A549 treated with AZD9567 at 1 μM for 4 hours (cell line): ENCODE measurements around the gene RGL2. TPM values are rescaled to one million over a fixed set of nuclear protein-coding genes. Genes with fewer than 3 reads are reported as not detected.

ENCODE experiments used
- total RNA-seq: library from RNA; stranded (reverse); fragments of 200-300 nt; extraction: Qiagen RNA extraction; gene quantifications from 5 replicates; pipeline ENCODE4 v1.2.3, GENCODE V29; 2022; ENCODE audit not compliant: insufficient read depth

Gene RGL2
- total RNA-seq: 11.4 to 13.9 TPM (median 11.8 TPM) in 5 replicates

DNA sequence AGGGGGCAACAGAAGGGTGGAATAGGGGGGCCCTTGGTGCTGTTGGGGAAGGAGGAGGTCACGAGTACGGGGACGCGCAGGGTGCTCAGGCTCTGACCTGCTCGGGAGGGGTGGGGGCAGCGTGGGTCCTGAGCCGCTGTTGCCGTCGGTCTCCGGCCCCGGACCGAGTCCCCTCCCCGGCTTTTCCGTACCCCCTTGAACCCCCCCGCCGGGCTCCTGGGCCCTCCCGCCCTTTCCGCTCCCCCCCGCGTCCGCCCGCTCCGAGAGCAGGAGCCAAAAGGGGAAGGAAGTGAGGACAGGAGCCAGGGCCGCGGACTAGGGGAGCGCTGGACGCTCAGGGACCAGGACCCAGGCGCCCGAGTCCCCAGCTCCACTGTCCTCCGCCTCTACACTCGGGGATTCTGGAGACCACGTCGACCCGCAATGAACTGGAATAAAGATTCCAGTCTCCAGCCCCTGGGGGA is at the start of gene RGL2:
Gene RGL2, minus strand, starts transcription at position 170 of the 464 bp plus-strand sequence. CDS start 332 bp downstream, outside the sequence.

DNA sequence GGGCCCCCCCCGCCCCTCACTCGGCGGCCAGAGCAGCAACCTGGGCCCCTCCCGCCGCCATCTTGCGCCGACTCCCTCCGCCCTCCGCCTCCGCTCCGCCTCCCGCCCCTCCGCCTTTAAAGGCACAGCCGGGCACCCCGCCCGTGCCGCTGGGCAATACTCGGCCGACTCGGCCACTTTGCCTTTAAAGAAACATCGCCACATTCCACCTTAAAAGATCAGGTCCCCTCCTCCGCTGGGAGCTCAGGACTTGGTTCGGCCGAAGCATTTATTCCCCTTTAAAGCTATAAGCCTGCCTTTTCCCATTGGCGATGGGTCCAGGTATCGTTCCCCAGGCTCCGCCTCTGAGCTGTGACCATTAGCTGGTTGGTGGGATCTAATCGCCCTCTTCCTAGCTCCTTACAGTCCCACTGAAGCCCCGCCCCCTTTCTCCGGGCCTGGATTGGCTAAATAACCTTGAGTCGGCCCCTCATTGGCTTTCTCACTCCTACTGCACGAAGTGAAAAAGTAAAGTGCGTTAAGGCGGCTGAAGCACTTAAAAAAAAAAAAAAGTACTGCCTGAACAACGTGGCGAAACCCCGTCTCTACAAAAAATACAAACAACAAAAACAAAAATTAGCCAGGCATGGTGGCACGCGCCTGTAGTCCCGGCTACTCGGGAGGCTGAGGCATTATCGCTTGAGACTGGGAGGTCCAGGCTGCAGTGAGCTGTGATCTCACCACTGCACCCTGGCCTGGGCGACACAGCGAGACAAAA is 19.1 kb upstream of the RGL2 start, which contains the start of gene ZBTB22:
Gene ZBTB22, minus strand, starts transcription at position 76 of the 757 bp plus-strand sequence. CDS start 828 bp downstream, outside the sequence.

GRCh38 chr6:33313709-33314514 is 15.2 kb upstream of the RGL2 start, which contains the start of gene TAPBP:
Gene TAPBP (minus strand): TSS chr6:33314078. CDS start chr6:33314041, 37 bp downstream.

GRCh38 chr6:33288921-33289783 is 9.6 kb downstream of the RGL2 start, which contains the start of the genes PFDN6 and WDR46:
Gene PFDN6 (plus strand): TSS chr6:33289601. CDS start chr6:33289857, 256 bp downstream.
Gene WDR46 (minus strand): TSS chr6:33289239. CDS start chr6:33289170, 69 bp downstream.

DNA sequence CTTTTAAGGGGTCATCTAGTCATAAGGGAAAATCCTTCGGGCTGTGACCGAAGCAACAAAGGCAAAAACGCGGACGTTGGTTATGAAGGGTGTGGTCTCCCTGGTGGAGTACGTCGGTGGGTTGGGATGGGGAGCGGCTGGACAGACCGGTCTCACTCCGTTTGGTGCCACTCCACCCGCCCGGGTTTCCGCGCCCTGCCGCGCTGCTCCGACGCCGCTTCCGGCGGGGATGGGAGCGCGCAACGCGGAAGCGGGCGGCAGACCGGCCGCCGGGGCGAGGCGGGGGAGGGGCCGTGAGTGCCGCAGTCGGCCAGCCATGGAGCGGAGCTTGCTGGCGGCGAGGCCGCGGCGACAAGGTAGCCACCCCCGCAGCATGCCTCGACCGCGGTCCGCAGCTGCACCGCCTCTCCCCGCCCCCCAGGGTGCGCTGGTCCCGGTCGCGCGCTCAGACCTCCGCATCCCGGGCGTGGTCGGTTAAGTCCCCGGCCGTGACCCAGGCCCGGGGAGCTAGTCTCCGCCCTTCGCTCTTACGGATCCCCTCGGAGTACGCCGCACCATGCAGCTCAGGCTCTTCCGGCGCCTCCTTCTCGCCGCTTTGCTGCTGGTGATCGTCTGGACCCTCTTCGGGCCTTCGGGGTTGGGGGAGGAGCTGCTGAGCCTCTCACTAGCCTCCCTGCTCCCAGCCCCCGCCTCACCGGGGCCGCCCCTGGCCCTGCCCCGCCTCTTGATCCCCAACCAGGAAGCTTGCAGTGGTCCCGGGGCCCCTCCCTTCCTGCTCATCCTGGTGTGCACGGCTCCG is 21.7 kb downstream of the RGL2 start, which contains the start of gene B3GALT4:
Gene B3GALT4, plus strand, starts transcription at position 260 of the 799 bp plus-strand sequence. Its CDS starts 297 bp downstream, at position 557.

DNA sequence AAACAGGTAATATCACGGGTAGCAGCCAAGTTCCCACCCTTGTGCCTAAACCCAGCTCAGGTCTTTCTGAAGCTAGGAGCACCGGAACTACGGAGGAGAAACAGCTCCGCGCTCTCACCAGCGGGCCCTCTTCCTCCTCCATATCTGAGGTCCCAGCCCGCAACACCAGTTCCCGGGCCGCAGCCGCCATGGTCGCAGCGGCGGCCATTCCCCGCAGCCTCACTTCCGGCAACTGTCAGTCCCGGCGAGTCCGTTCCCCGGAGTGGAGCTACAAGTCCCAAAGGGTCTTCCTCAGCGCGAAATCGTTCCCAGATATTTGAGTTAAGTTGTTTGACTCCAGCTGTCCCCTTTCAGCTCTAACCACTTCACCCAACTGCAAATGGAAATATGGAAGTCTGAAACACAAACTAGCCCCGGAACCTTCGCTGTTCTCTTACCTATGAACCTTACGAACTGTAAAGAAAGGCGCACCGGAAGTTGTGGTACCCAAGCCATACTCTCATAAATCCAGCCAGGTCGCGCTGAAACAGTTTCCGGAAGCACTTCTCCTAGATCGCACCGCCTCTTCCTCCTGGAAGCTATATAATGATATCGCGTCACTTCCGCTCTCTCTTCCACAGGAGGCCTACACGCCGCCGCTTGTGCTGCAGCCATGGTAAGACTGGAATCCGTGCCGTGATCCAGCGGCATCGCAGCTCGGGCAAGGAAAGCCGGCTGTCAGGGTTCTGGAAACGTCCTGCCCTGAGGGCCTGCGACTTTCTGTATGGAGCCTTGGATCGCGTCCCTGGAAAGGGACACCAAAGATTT is 27.1 kb downstream of the RGL2 start, which contains the start of the genes RPS18 and VPS52:
Gene RPS18, plus strand, starts transcription at position 608 of the 807 bp plus-strand sequence. Its CDS starts 45 bp downstream, at position 653.
Gene VPS52, minus strand, starts transcription at position 409 of the 807 bp plus-strand sequence. Its CDS starts 201 bp downstream, at position 208.

Other genes with a start within 250 kb of the RGL2 start
- gene HLA-DPA1, start 225.3 kb downstream of the RGL2 start, total RNA-seq: not detected in 5 replicates
- not detected in 5 replicates for gene HLA-DPB1, start 223.0 kb downstream of the RGL2 start, total RNA-seq
- 0.89 to 1.1 TPM (median 0.94 TPM) in 4 of 5 replicates, not detected in the other for gene COL11A2, start 106.5 kb downstream of the RGL2 start, total RNA-seq
- 14.1 to 22.0 TPM (median 20.4 TPM) in 5 replicates for gene RXRB, start 98.3 kb downstream of the RGL2 start, total RNA-seq
- gene SLC39A7, start 98.1 kb downstream of the RGL2 start, total RNA-seq: 101 to 107 TPM (median 106 TPM) in 5 replicates
- 10.8 to 16.7 TPM (median 15.0 TPM) in 5 replicates for gene HSD17B8, start 94.3 kb downstream of the RGL2 start, total RNA-seq
- gene RING1, start 90.4 kb downstream of the RGL2 start, total RNA-seq: 15.2 to 26.0 TPM (median 25.6 TPM) in 5 replicates
- gene VPS52, start 27.1 kb downstream of the RGL2 start, total RNA-seq: 15.0 to 20.1 TPM (median 16.3 TPM) in 5 replicates
- gene RPS18, start 26.9 kb downstream of the RGL2 start, total RNA-seq: 1,729 to 2,702 TPM (median 2,628 TPM) in 5 replicates
- 0.46 to 0.59 TPM (median 0.54 TPM) in 4 of 5 replicates, not detected in the other for gene B3GALT4, start 21.8 kb downstream of the RGL2 start, total RNA-seq
- gene WDR46, start 9.7 kb downstream of the RGL2 start, total RNA-seq: 47.5 to 58.2 TPM (median 55.0 TPM) in 5 replicates
- gene PFDN6, start 9.3 kb downstream of the RGL2 start, total RNA-seq: 98.9 to 131 TPM (median 107 TPM) in 5 replicates
- gene TAPBP, start 15.1 kb upstream of the RGL2 start, total RNA-seq: 28.4 to 44.0 TPM (median 33.9 TPM) in 5 replicates
- 1.5 to 3.7 TPM (median 3.5 TPM) in 5 replicates for gene ZBTB22, start 18.8 kb upstream of the RGL2 start, total RNA-seq
- 31.5 to 37.6 TPM (median 34.9 TPM) in 5 replicates for gene DAXX, start 24.0 kb upstream of the RGL2 start, total RNA-seq
- 43.3 to 46.6 TPM (median 43.8 TPM) in 5 replicates for gene KIFC1, start 92.9 kb upstream of the RGL2 start, total RNA-seq
- gene PHF1, start 112.1 kb upstream of the RGL2 start, total RNA-seq: 13.7 to 17.4 TPM (median 16.2 TPM) in 5 replicates
- 136 to 221 TPM (median 194 TPM) in 5 replicates for gene CUTA, start 119.2 kb upstream of the RGL2 start, total RNA-seq
- gene SYNGAP1, start 121.1 kb upstream of the RGL2 start, total RNA-seq: 3.1 to 5.6 TPM (median 4.3 TPM) in 5 replicates
- gene ZBTB9, start 155.6 kb upstream of the RGL2 start, total RNA-seq: 12.0 to 26.4 TPM (median 12.9 TPM) in 5 replicates